GM18526 (cell line): ENCODE results near the gene RMI2.

Experiments
- POLR2A ChIP-seq: IDR thresholded peaks from 3 replicates; pipeline ENCODE4 v1.6.1; 2011; ENCODE audit not compliant: insufficient read length; ENCODE audit errors: extremely low read depth

Gene RMI2

GRCh38 chr16:11355862-11356261 is 10.6 kb downstream of the RMI2 start:
- no peak for TF ChIP-seq POLR2A

GRCh38 chr16:11356573-11357331 is 11.5 kb downstream of the RMI2 start:
- no peak for TF ChIP-seq POLR2A

- no peak for TF ChIP-seq POLR2A
Observed at GRCh38 chr16:11358531-11358930, 13.3 kb downstream of the RMI2 start.

- TF ChIP-seq POLR2A = no peak
Observed at GRCh38 chr16:11359370-11359769, 14.1 kb downstream of the RMI2 start.

GRCh38 chr16:11360641-11361373 is 15.5 kb downstream of the RMI2 start:
- no peak for TF ChIP-seq POLR2A

GRCh38 chr16:11361701-11362451 is 16.6 kb downstream of the RMI2 start:
- TF ChIP-seq POLR2A = no peak

- no peak for TF ChIP-seq POLR2A
Observed at GRCh38 chr16:11363927-11364258, 18.6 kb downstream of the RMI2 start.

- no peak for TF ChIP-seq POLR2A
Observed at GRCh38 chr16:11367483-11367906, 22.2 kb downstream of the RMI2 start.

GRCh38 chr16:11370084-11370931 is 25.0 kb downstream of the RMI2 start:
- TF ChIP-seq POLR2A = no peak

- no peak for TF ChIP-seq POLR2A
Observed at GRCh38 chr16:11372073-11372828, 27.0 kb downstream of the RMI2 start.

GRCh38 chr16:11372829-11373306 is 27.6 kb downstream of the RMI2 start:
- TF ChIP-seq POLR2A = no peak

- no peak for TF ChIP-seq POLR2A
Observed at GRCh38 chr16:11374255-11374654, 29.0 kb downstream of the RMI2 start.

- TF ChIP-seq POLR2A = no peak
Observed at GRCh38 chr16:11377154-11377553, 31.9 kb downstream of the RMI2 start.

GRCh38 chr16:11379420-11379819 is 34.2 kb downstream of the RMI2 start:
- TF ChIP-seq POLR2A = no peak
